SK-N-SH (cell line): ENCODE data around the gene DMD. TPM values are rescaled to one million over a fixed set of nuclear protein-coding genes. Genes with fewer than 3 reads are reported as not detected.

Experiments
- CTCF ChIA-PET: fragments of 300-600, 350-600 bp; formaldehyde crosslinking; extraction: SDS; loops from one replicate; lab custom pipeline; 2021; lab: Yijun Ruan, JAX
- POLR2A ChIA-PET: fragments of 350-600 bp; sonication (Branson Sonifier 250); formaldehyde crosslinking; extraction: SDS; loops from one replicate; lab custom pipeline; 2020; ENCODE audit warnings: antibody characterized with exemption, inconsistent platforms; lab: Yijun Ruan, JAX
- DNase-seq: peaks from one replicate; pipeline ENCODE4 v3.0.0; 2012
- H2AFZ ChIP-seq: fragments of 200-600 bp; sonication (generic); 2 replicates; pipeline ENCODE4 v1.8.1; 2016; ENCODE audit warnings: antibody characterized with exemption, mild to moderate bottlenecking, low read depth
- H3F3A ChIP-seq: fragments of 200-600 bp; sonication (generic); replicated peaks from 2 replicates; pipeline ENCODE3; 2016; ENCODE audit warnings: antibody characterized with exemption, mild to moderate bottlenecking; ENCODE audit not compliant: insufficient read depth
- H3K27ac ChIP-seq, 2 experiments: fragments of 200-500 bp in 1 of 2; fragments of 200-600 bp in 1 of 2; sonication (Bioruptor generic) in 1 of 2; sonication (generic), shearing (Covaris generic) in 1 of 2; 2 replicates each; pipeline versions ENCODE4 v1.5.1 to v1.6.1; 2014 to 2016; ENCODE audit warnings: low read depth in 2 of 2, inconsistent platforms in 1 of 2, low read length in 1 of 2, mild to moderate bottlenecking in 1 of 2, mixed read lengths in 1 of 2
- H3K27me3 ChIP-seq: fragments of 200-600 bp; sonication (generic), shearing (Covaris generic); 2 replicates; pipeline ENCODE4 v1.6.1; 2016; ENCODE audit warnings: mixed run types; ENCODE audit not compliant: insufficient read depth
- H3K36me3 ChIP-seq, 2 experiments: fragments of 200-500 bp in 1 of 2; fragments of 200-600 bp in 1 of 2; sonication (Bioruptor generic) in 1 of 2; sonication (generic) in 1 of 2; replicated peaks in 1 of 2; 2 replicates each; pipeline versions ENCODE3 to v1.5.1; 2014 to 2016; ENCODE audit warnings: low read length in 1 of 2, mild to moderate bottlenecking in 1 of 2; ENCODE audit not compliant: insufficient read depth in 2 of 2, control insufficient read depth in 1 of 2
- H3K4me1 ChIP-seq, 2 experiments: fragments of 200-500 bp in 1 of 2; fragments of 200-600 bp in 1 of 2; sonication (Bioruptor generic) in 1 of 2; sonication (generic), shearing (Covaris generic) in 1 of 2; 2 replicates each; pipeline versions ENCODE4 v1.5.1 to v1.6.1; 2014 to 2016; ENCODE audit warnings: low read depth in 1 of 2, low read length in 1 of 2, mixed run types in 1 of 2; ENCODE audit not compliant: insufficient read depth in 2 of 2, control insufficient read depth in 1 of 2
- H3K4me2 ChIP-seq: fragments of 200-600 bp; sonication (generic), shearing (Covaris generic); 2 replicates; pipeline ENCODE4 v1.6.1; 2017; ENCODE audit warnings: mixed run types
- H3K4me3 ChIP-seq, 2 experiments: fragments of 200-500 bp in 1 of 2; fragments of 200-600 bp in 1 of 2; sonication (Bioruptor generic) in 1 of 2; sonication (generic), shearing (Covaris generic) in 1 of 2; 2 replicates each; pipeline versions ENCODE4 v1.5.1 to v1.8.1; 2014 to 2016; ENCODE audit warnings: low read depth in 2 of 2, inconsistent platforms in 1 of 2, low read length in 1 of 2, mild to moderate bottlenecking in 1 of 2, mixed read lengths in 1 of 2, moderate library complexity in 1 of 2
- H3K79me2 ChIP-seq: fragments of 200-600 bp; sonication (generic); 2 replicates; pipeline ENCODE4 v1.8.1; 2017; ENCODE audit warnings: mild to moderate bottlenecking; ENCODE audit not compliant: insufficient read depth
- H3K9ac ChIP-seq: fragments of 200-600 bp; sonication (generic); 2 replicates; pipeline ENCODE4 v1.6.1; 2017; ENCODE audit warnings: mixed run types
- H3K9me2 ChIP-seq: fragments of 200-600 bp; sonication (generic); 2 replicates; pipeline ENCODE4 v1.6.1; 2017; ENCODE audit warnings: mixed run types
- H3K9me3 ChIP-seq: fragments of 200-600 bp; sonication (generic); 2 replicates; pipeline ENCODE4 v1.6.1; 2017; ENCODE audit warnings: mixed run types, mild to moderate bottlenecking, moderate library complexity
- H4K20me1 ChIP-seq: fragments of 200-600 bp; sonication (generic); 2 replicates; pipeline ENCODE4 v1.6.1; 2017; ENCODE audit warnings: mild to moderate bottlenecking, mixed run types; ENCODE audit not compliant: insufficient read depth
- CTCF ChIP-seq: fragments of 200-600 bp; sonication (generic); IDR thresholded peaks from 2 replicates; pipeline ENCODE4 v1.6.1; 2017; ENCODE audit warnings: antibody characterized with exemption, mild to moderate bottlenecking, moderate library complexity
- ELF1 ChIP-seq: IDR thresholded peaks from 2 replicates; pipeline ENCODE4 v1.4.0; 2012
- EZH2phosphoT487 ChIP-seq: fragments of 200-600 bp; sonication (generic); IDR thresholded peaks from 2 replicates; pipeline ENCODE4 v1.6.1; 2017; ENCODE audit warnings: low read depth, mixed run types, mild to moderate bottlenecking, antibody characterized with exemption, moderate library complexity, borderline replicate concordance
- FOSL2 ChIP-seq: IDR thresholded peaks from 2 replicates; pipeline ENCODE4 v1.4.0; 2012; ENCODE audit warnings: low read depth, mild to moderate bottlenecking, moderate library complexity, borderline replicate concordance
- FOXM1 ChIP-seq: IDR thresholded peaks from 2 replicates; pipeline ENCODE4 v1.4.0; 2012; ENCODE audit warnings: low read depth, mild to moderate bottlenecking
- GATA2 ChIP-seq: sonication (generic); formaldehyde crosslinking; IDR thresholded peaks from 2 replicates; pipeline ENCODE4 v1.5.0; 2020; ENCODE audit warnings: mild to moderate bottlenecking, missing genetic modification reagents
- NFIC ChIP-seq: IDR thresholded peaks from 2 replicates; pipeline ENCODE4 v1.4.0; 2012; ENCODE audit warnings: borderline replicate concordance
- NRF1 ChIP-seq: IDR thresholded peaks from 2 replicates; pipeline ENCODE4 v1.6.1; 2012; ENCODE audit warnings: low read depth, mild to moderate bottlenecking, low read length
- PBX3 ChIP-seq: IDR thresholded peaks from 2 replicates; pipeline ENCODE4; 2012
- RAD21 ChIP-seq: IDR thresholded peaks from 2 replicates; pipeline ENCODE4 v1.6.1; 2012; ENCODE audit warnings: mild to moderate bottlenecking, low read length
- RCOR1 ChIP-seq: fragments of 150-350 bp; IDR thresholded peaks from 2 replicates; pipeline ENCODE4 v1.6.1; 2017; ENCODE audit warnings: antibody characterized with exemption, low read length
- REST ChIP-seq: IDR thresholded peaks from 2 replicates; pipeline ENCODE4 v1.6.1; 2012; ENCODE audit warnings: mild to moderate bottlenecking, low read depth, low read length, moderate library complexity
- RFX5 ChIP-seq: IDR thresholded peaks from 2 replicates; pipeline ENCODE4 v1.6.1; 2012; ENCODE audit warnings: mild to moderate bottlenecking, improper control_type of control experiment, low read length
- SMC3 ChIP-seq: IDR thresholded peaks from 2 replicates; pipeline ENCODE4 v1.6.1; 2012; ENCODE audit warnings: low read depth, low read length, improper control_type of control experiment
- TAF1 ChIP-seq: IDR thresholded peaks from 2 replicates; pipeline ENCODE4 v1.6.1; 2012; ENCODE audit warnings: low read depth, mild to moderate bottlenecking, low read length, moderate library complexity, borderline replicate concordance
- USF1 ChIP-seq: IDR thresholded peaks from 2 replicates; pipeline ENCODE4 v1.4.0; 2012; ENCODE audit warnings: low read depth, borderline replicate concordance
- ZBTB33 ChIP-seq: IDR thresholded peaks from 2 replicates; pipeline ENCODE4 v1.4.0; 2012; ENCODE audit warnings: low read depth, borderline replicate concordance
- WGBS: methylation state at CpG from one replicate; pipeline ENCODE4 v1.1.6; 2017; ENCODE audit warnings: low lambda C conversion rate; 5-methylcytosine and 5-hydroxymethylcytosine counted together
- polyA plus RNA-seq, 3 experiments: library from polyadenylated mRNA; depleted of rRNA; stranded (reverse); fragments of >200 nt; gene quantifications; 2 replicates each; pipeline ENCODE4 v1.2.3, GENCODE V29; 2012

The DMD gene
- polyA plus RNA-seq, 1 of the 3 experiments (the other 2 are of a cell fraction) = 3.9 TPM

GRCh38 chrX:31138124-31138523, 2073.2 kb downstream of the DMD start:
- Histone ChIP-seq H4K20me1 (no peaks in the 10 kb centered on the region), H3K79me2 (no peaks in the 10 kb centered on the region)
- POLR2A ChIA-PET = no interaction called here

More at GRCh38 chrX:31138124-31138523, 2073.2 kb downstream of the DMD start:
- 43% methylated on average over 2 of the region's 2 CpGs for WGBS
- no peaks in the 10 kb centered on the region for H3K9me3 ChIP-seq
- no peak overlapping the region for H3K4me2 ChIP-seq
- CTCF ChIA-PET = interaction anchor here (1.1 to 1.7 kb wide), 2 partner anchors 10 to 99 kb away, joined by 3 to 4 read pairs; no protein-coding TSS in a partner anchor
- H3K27me3 ChIP-seq = no peaks in the 10 kb centered on the region
- no peaks in the 10 kb centered on the region for H3K9me2 ChIP-seq
- no peak overlapping the region for H3K27ac ChIP-seq
- no peak overlapping the region for H3K4me3 ChIP-seq
- H3F3A ChIP-seq = peaks cover 5% of the 10 kb centered on the region
- H3K4me1 ChIP-seq = no peaks in the 10 kb centered on the region
- H2AFZ ChIP-seq = no peak overlapping the region
- DNase-seq = no peak
- no peak overlapping the region for H3K9ac ChIP-seq
- no peak for TF ChIP-seq REST
- no peak for TF ChIP-seq GATA2 (CRISPR knock-in tag)
- TF ChIP-seq EZH2phosphoT487 = no peak
- TF ChIP-seq USF1 = no peak
- TF ChIP-seq RAD21 = no peak
- no peak for TF ChIP-seq PBX3
- TF ChIP-seq RCOR1 = no peak
- TF ChIP-seq NRF1 = no peak
- TF ChIP-seq FOSL2 = no peak
- TF ChIP-seq NFIC = no peak
- no peak for TF ChIP-seq ZBTB33
- no peak for TF ChIP-seq RFX5
- no peak for TF ChIP-seq ELF1
- TF ChIP-seq TAF1 = no peak
- no peak for TF ChIP-seq CTCF
- no peak for TF ChIP-seq SMC3
- TF ChIP-seq FOXM1 = no peak
- TF ChIP-seq, all 33 proteins: peak for 0
- peaks cover 0 to 10% of the 10 kb centered on the region in 2 experiments for H3K36me3 ChIP-seq
